HepG2 (cell line): ENCODE results near the gene RAD1. TPM values are rescaled to one million over a fixed set of nuclear protein-coding genes. Genes with fewer than 3 reads are reported as not detected.

ENCODE experiments used
- ATAC-seq: fragments of 200-7000 bp; cut with Tn5 transposase; 3 replicates; pipeline ENCODE4 v1.9.1; 2020; ENCODE audit warnings: mild to moderate bottlenecking, moderate library complexity
- BruUV-seq: library from RNA; stranded (reverse); fragments of 400-500 nt; replicated peaks from 2 replicates; lab custom pipeline; 2021; lab: Mats Ljungman, UMichigan
- CTCF ChIA-PET: fragments of 300-600 bp; formaldehyde crosslinking; extraction: SDS; loops from one replicate; lab custom pipeline; 2021; ENCODE audit warnings: low total read pairs, inconsistent platforms, low intra/inter-chr PET ratio; lab: Yijun Ruan, JAX
- POLR2A ChIA-PET: fragments of 350-600 bp; sonication (Branson Sonifier 250); formaldehyde crosslinking; loops from one replicate; lab custom pipeline; 2020; ENCODE audit warnings: antibody characterized with exemption, inconsistent platforms; lab: Yijun Ruan, JAX
- DNase-seq: peaks from one replicate; pipeline ENCODE4 v3.0.0-alpha.2; 2015; ENCODE audit warnings: low spot score
- FAIRE-seq: peaks from 3 replicates; lab custom pipeline; 2011; peaks lifted over from hg19 to GRCh38; lab: Jason Lieb, UNC
- H2AFZ ChIP-seq: one replicate; pipeline ENCODE4 v1.6.1; 2011; ENCODE audit warnings: low read length, inconsistent platforms
- H3K27ac ChIP-seq: fragments of 300-600 bp; 3 replicates; pipeline ENCODE4 v1.8.0; 2011; ENCODE audit warnings: mixed run types, mild to moderate bottlenecking, mixed read lengths, low read length, inconsistent platforms; ENCODE audit not compliant: insufficient read depth; ENCODE audit errors: extremely low read length
- H3K27me3 ChIP-seq, 2 experiments: fragments of 200-600 bp in 1 of 2; 2 replicates in 1 of 2; 3 replicates in 1 of 2; pipeline versions ENCODE4 v1.6.0 to v1.8.0; 2011; ENCODE audit warnings: low read length in 2 of 2, mild to moderate bottlenecking in 2 of 2, moderate library complexity in 2 of 2, inconsistent platforms in 1 of 2; ENCODE audit not compliant: insufficient read depth in 2 of 2, control insufficient read depth in 1 of 2
- H3K36me3 ChIP-seq, 2 experiments: fragments of 200-600 bp in 1 of 2; replicated peaks in 1 of 2; 2 replicates in 1 of 2; 3 replicates in 1 of 2; pipeline versions ENCODE4 v1.5.1 to v1.8.0; 2011; ENCODE audit warnings: low read length in 2 of 2, inconsistent platforms in 1 of 2; ENCODE audit not compliant: insufficient read depth in 2 of 2, control insufficient read depth in 1 of 2
- H3K4me1 ChIP-seq: 2 replicates; pipeline ENCODE4 v1.5.1; 2012; ENCODE audit warnings: low read length, inconsistent platforms; ENCODE audit not compliant: insufficient read depth
- H3K4me2 ChIP-seq: 2 replicates; pipeline ENCODE4 v1.6.0; 2011; ENCODE audit warnings: low read depth, low read length, inconsistent platforms
- H3K4me3 ChIP-seq, 3 experiments: fragments of 200-600 bp in 1 of 3; sonication (generic), shearing (Covaris generic) in 1 of 3; replicated peaks in 1 of 3; 2 replicates each; pipeline ENCODE4 v1.5.1; 2011 to 2016; ENCODE audit warnings: low read length in 3 of 3, inconsistent platforms in 2 of 3, low read depth in 2 of 3, mild to moderate bottlenecking in 2 of 3, control low read depth in 1 of 3, mixed read lengths in 1 of 3; ENCODE audit not compliant: insufficient read depth in 1 of 3
- H3K79me2 ChIP-seq: one replicate; pipeline ENCODE4 v1.6.1; 2011; ENCODE audit warnings: low read length, inconsistent platforms; ENCODE audit not compliant: insufficient read depth
- H3K9ac ChIP-seq: 2 replicates; pipeline ENCODE4 v1.6.0; 2011; ENCODE audit warnings: mild to moderate bottlenecking, low read depth, low read length, inconsistent platforms; ENCODE audit not compliant: insufficient read depth
- H3K9me3 ChIP-seq: 2 replicates; pipeline ENCODE4 v1.5.1; 2012; ENCODE audit warnings: mild to moderate bottlenecking, low read length
- H4K20me1 ChIP-seq: 2 replicates; pipeline ENCODE4 v1.6.0; 2011; ENCODE audit warnings: inconsistent platforms, mild to moderate bottlenecking, low read length, moderate library complexity; ENCODE audit not compliant: insufficient read depth
- AGO1 ChIP-seq: fragments of 200-400 bp; formaldehyde crosslinking; IDR thresholded peaks from 2 replicates; pipeline ENCODE4 v1.6.1; 2017; ENCODE audit warnings: mild to moderate bottlenecking, low read depth, low read length, moderate library complexity; ENCODE audit not compliant: poor library complexity, severe bottlenecking
- CAMTA2 ChIP-seq: sonication (generic); formaldehyde crosslinking; IDR thresholded peaks from 2 replicates; pipeline ENCODE4 v1.4.0; 2020; ENCODE audit warnings: mild to moderate bottlenecking, missing genetic modification reagents, borderline replicate concordance
- CENPX ChIP-seq: sonication (generic); formaldehyde crosslinking; IDR thresholded peaks from 2 replicates; pipeline ENCODE4 v1.9.0; 2021; ENCODE audit warnings: mild to moderate bottlenecking, missing genetic modification reagents, moderate library complexity
- DNMT1 ChIP-seq: sonication (generic); formaldehyde crosslinking; IDR thresholded peaks from 2 replicates; pipeline ENCODE4 v1.5.1; 2020; ENCODE audit warnings: mild to moderate bottlenecking, missing genetic modification reagents
- DNMT3B ChIP-seq: conservative IDR thresholded peaks from 2 replicates; pipeline ENCODE4 v1.6.1; 2016; ENCODE audit warnings: missing biosample characterization, control low read depth
- FOXK2 ChIP-seq: fragments of 450-650 bp; IDR thresholded peaks from 2 replicates; pipeline ENCODE4 v1.6.1; 2016
- MIXL1 ChIP-seq: IDR thresholded peaks from 2 replicates; pipeline ENCODE4 v1.6.1; 2016
- SMAD3 ChIP-seq: sonication (generic); formaldehyde crosslinking; IDR thresholded peaks from 2 replicates; pipeline ENCODE4 v1.4.0; 2020; ENCODE audit warnings: missing genetic modification reagents
- SP4 ChIP-seq: sonication (generic); formaldehyde crosslinking; IDR thresholded peaks from 2 replicates; pipeline ENCODE4 v1.8.1; 2023; ENCODE audit warnings: mild to moderate bottlenecking, missing genetic modification reagents
- SUZ12 ChIP-seq: fragments of 150-350 bp; IDR thresholded peaks from 2 replicates; pipeline ENCODE4 v1.6.1; 2014; ENCODE audit warnings: low read depth, low read length
- SYNCRIP ChIP-seq: fragments of 200-400 bp; formaldehyde crosslinking; IDR thresholded peaks from 2 replicates; pipeline ENCODE4 v1.6.1; 2018; ENCODE audit warnings: mild to moderate bottlenecking, low read depth, low read length; ENCODE audit not compliant: insufficient read depth
- YEATS4 ChIP-seq: sonication (generic); formaldehyde crosslinking; IDR thresholded peaks from 2 replicates; pipeline ENCODE4 v1.4.0; 2020; ENCODE audit warnings: missing genetic modification reagents, borderline replicate concordance
- ZBTB21 ChIP-seq: sonication (generic); formaldehyde crosslinking; IDR thresholded peaks from 2 replicates; pipeline ENCODE4 v1.4.0; 2020; ENCODE audit warnings: missing genetic modification reagents
- ZNF350 ChIP-seq: sonication (generic); formaldehyde crosslinking; IDR thresholded peaks from 2 replicates; pipeline ENCODE4 v1.4.0; 2020; ENCODE audit warnings: mild to moderate bottlenecking, low read depth, missing genetic modification reagents, borderline replicate concordance
- ZNF367 ChIP-seq: sonication (generic); formaldehyde crosslinking; IDR thresholded peaks from 2 replicates; pipeline ENCODE4 v1.4.0; 2020; ENCODE audit warnings: missing genetic modification reagents, borderline replicate concordance
- ZNF530 ChIP-seq: sonication (generic); formaldehyde crosslinking; IDR thresholded peaks from 2 replicates; pipeline ENCODE4 v1.5.0; 2020; ENCODE audit warnings: low read depth, mild to moderate bottlenecking, missing genetic modification reagents
- ZNF605 ChIP-seq: sonication (generic); formaldehyde crosslinking; IDR thresholded peaks from 2 replicates; pipeline ENCODE4 v1.8.0; 2022; ENCODE audit warnings: mild to moderate bottlenecking, missing genetic modification reagents
- ZNF879 ChIP-seq: sonication (generic); formaldehyde crosslinking; IDR thresholded peaks from 2 replicates; pipeline ENCODE4 v1.8.1; 2023; ENCODE audit warnings: missing genetic modification reagents
- WGBS: methylation state at CpG from one replicate; pipeline ENCODE4 v1.1.6; 2017; ENCODE audit warnings: low lambda C conversion rate; 5-methylcytosine and 5-hydroxymethylcytosine counted together
- in situ Hi-C: cut with HindIII; loops from 2 replicates; pipeline ENCODE4 v1.10.0; 2017; ENCODE audit warnings: low pct_unique_long_range_greater_than_20kb; ENCODE audit not compliant: extremely low pct_ligation_motif_present
- intact Hi-C: fragments of 100-400 bp; cut with micrococcal nuclease; formaldehyde crosslinking; loops from one replicate; pipeline ENCODE4 v1.10.0; 2022; ENCODE audit not compliant: unreplicated experiment
- polyA plus RNA-seq, 8 experiments: library from polyadenylated mRNA; depleted of rRNA in 3 of 8; stranded (reverse) in 7 of 8; unstranded in 1 of 8; fragments of >200 nt; fragmentation: Illumina TruSeq in 4 of 8; extraction: Trizol in 4 of 8; gene quantifications; 2 replicates each; pipeline versions ENCODE4 v1.2.1 to v1.2.3, GENCODE V29; 2011 to 2016; ENCODE audit warnings: low read depth in 4 of 8, missing spikeins in 1 of 8, mixed read lengths in 1 of 8; ENCODE audit not compliant: insufficient read depth in 1 of 8
- total RNA-seq, 5 experiments: library from RNA; depleted of rRNA; stranded (reverse); fragments of >200 nt; fragmentation: Illumina TruSeq; extraction: Trizol; gene quantifications; 2 replicates each; pipeline ENCODE4 v1.2.3, GENCODE V29; 2016; ENCODE audit warnings: low read depth in 1 of 5
- TF ChIP-seq, protein P1 (sequence below): sonication (generic); formaldehyde crosslinking; IDR thresholded peaks from 2 replicates; pipeline ENCODE4 v1.5.1; 2020; ENCODE audit warnings: mild to moderate bottlenecking, missing genetic modification reagents, borderline replicate concordance
- TF ChIP-seq, protein P2 (sequence below): sonication (generic); formaldehyde crosslinking; IDR thresholded peaks from 2 replicates; pipeline ENCODE4 v1.9.0; 2022; ENCODE audit warnings: low read depth, missing genetic modification reagents

Gene RAD1
- total and polyA plus RNA-seq, 2 of the 13 experiments (the other 11 are each of a cell fraction or from before 2014, with no cell fraction given), result 14.7 to 39.1 TPM

DNA sequence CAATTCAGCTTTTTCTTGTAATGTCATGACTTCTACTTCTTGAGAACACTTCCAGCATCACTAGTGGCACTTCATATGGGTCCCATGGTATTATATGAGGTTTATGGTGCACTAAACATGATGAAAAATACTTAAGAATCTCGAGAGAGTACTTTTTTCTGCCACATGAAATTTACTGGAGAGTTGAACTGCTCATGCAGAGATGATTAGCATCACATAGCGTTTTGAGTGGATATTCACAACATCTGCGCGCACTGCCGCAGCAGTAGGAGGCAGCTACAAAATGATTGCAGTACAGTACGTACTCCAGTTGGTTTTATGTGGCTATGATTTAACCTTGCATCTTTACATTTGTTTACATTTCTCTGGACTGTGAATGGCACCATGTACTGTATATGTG lies 14.7 kb downstream of the RAD1 start (continued):
- TF ChIP-seq SUZ12 (no peak), FOXK2 (no peak), ZNF367 (CRISPR knock-in tag) (no peak), MIXL1 (no peak), DNMT1 (no peak), ZNF605 (CRISPR knock-in tag) (no peak), SYNCRIP (no peak), SMAD3 (CRISPR knock-in tag) (no peak), SP4 (no peak), CAMTA2 (CRISPR knock-in tag) (no peak)

DNA sequence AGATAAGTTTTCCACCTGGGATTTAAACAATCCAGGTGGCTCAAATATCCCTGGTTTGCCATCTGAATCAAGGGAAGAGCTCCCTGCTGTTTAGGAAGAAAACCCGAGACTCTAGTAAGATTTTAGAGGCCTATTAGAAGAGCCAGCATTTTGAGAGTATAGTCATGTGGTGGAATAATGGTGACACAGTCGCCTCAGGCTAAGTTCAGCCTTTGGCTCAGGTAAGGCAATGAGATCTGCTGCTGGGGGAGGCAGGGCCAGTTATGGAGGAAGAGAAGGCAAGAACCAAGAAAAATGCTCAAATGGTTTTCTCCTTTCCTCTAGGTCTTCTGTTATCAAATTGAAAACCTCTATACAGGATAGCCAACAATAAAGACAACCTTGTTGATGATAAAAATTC lies 16.2 kb downstream of the RAD1 start:
- ATAC-seq (no peak), DNase-seq (no peak), FAIRE-seq (no peak)
- no peaks in the 10 kb centered on the region for H3K79me2 ChIP-seq
- CTCF ChIA-PET, result interaction anchor here (1.4 to 3.6 kb wide), 4 partner anchors 374 to 424 kb away, joined by 3 to 20 read pairs (median 13); no protein-coding TSS in a partner anchor
- no peaks in the 10 kb centered on the region for H3K36me3 ChIP-seq
- no peak overlapping the region for H3K9ac ChIP-seq
- in situ Hi-C loops, result loop anchor here (5.0 kb wide), 1 partner anchor 412 kb away; no protein-coding TSS in a partner anchor
- H3K4me1 ChIP-seq, result no peaks in the 10 kb centered on the region
- no peaks in the 10 kb centered on the region for H4K20me1 ChIP-seq
- H3K27ac ChIP-seq, result no peak overlapping the region
- H3K4me2 ChIP-seq, result no peak overlapping the region
- H3K27me3 ChIP-seq, result no peaks in the 10 kb centered on the region
- no TSS peak for BruUV-seq
- POLR2A ChIA-PET, result no interaction called here
- H2AFZ ChIP-seq, result no peak overlapping the region
- no peaks in the 10 kb centered on the region for H3K9me3 ChIP-seq
- WGBS, result 88% methylated on average over 2 of the region's 2 CpGs
- intact Hi-C loops, result loop anchor here (2.0 kb wide), 1 partner anchor 242 kb away; the partner anchor contains the start of gene RAI14
- H3K4me3 ChIP-seq, result no peak overlapping the region
- no peak for TF ChIP-seq DNMT3B (CRISPR knock-in tag)
- TF ChIP-seq YEATS4 (CRISPR knock-in tag), result no peak
- no peak for TF ChIP-seq AGO1
- no peak for TF ChIP-seq ZNF879 (CRISPR knock-in tag)
- no peak for TF ChIP-seq CAMTA2 (CRISPR knock-in tag)
- TF ChIP-seq ZBTB21 (CRISPR knock-in tag), result no peak
- TF ChIP-seq ZNF350, result no peak
- TF ChIP-seq CENPX, result no peak
- no peak for TF ChIP-seq ZNF530 (CRISPR knock-in tag)
- TF ChIP-seq, protein P1, sequence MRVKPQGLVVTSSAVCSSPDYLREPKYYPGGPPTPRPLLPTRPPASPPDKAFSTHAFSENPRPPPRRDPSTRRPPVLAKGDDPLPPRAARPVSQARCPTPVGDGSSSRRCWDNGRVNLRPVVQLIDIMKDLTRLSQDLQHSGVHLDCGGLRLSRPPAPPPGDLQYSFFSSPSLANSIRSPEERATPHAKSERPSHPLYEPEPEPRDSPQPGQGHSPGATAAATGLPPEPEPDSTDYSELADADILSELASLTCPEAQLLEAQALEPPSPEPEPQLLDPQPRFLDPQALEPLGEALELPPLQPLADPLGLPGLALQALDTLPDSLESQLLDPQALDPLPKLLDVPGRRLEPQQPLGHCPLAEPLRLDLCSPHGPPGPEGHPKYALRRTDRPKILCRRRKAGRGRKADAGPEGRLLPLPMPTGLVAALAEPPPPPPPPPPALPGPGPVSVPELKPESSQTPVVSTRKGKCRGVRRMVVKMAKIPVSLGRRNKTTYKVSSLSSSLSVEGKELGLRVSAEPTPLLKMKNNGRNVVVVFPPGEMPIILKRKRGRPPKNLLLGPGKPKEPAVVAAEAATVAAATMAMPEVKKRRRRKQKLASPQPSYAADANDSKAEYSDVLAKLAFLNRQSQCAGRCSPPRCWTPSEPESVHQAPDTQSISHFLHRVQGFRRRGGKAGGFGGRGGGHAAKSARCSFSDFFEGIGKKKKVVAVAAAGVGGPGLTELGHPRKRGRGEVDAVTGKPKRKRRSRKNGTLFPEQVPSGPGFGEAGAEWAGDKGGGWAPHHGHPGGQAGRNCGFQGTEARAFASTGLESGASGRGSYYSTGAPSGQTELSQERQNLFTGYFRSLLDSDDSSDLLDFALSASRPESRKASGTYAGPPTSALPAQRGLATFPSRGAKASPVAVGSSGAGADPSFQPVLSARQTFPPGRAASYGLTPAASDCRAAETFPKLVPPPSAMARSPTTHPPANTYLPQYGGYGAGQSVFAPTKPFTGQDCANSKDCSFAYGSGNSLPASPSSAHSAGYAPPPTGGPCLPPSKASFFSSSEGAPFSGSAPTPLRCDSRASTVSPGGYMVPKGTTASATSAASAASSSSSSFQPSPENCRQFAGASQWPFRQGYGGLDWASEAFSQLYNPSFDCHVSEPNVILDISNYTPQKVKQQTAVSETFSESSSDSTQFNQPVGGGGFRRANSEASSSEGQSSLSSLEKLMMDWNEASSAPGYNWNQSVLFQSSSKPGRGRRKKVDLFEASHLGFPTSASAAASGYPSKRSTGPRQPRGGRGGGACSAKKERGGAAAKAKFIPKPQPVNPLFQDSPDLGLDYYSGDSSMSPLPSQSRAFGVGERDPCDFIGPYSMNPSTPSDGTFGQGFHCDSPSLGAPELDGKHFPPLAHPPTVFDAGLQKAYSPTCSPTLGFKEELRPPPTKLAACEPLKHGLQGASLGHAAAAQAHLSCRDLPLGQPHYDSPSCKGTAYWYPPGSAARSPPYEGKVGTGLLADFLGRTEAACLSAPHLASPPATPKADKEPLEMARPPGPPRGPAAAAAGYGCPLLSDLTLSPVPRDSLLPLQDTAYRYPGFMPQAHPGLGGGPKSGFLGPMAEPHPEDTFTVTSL, result no peak
- TF ChIP-seq, protein P2, sequence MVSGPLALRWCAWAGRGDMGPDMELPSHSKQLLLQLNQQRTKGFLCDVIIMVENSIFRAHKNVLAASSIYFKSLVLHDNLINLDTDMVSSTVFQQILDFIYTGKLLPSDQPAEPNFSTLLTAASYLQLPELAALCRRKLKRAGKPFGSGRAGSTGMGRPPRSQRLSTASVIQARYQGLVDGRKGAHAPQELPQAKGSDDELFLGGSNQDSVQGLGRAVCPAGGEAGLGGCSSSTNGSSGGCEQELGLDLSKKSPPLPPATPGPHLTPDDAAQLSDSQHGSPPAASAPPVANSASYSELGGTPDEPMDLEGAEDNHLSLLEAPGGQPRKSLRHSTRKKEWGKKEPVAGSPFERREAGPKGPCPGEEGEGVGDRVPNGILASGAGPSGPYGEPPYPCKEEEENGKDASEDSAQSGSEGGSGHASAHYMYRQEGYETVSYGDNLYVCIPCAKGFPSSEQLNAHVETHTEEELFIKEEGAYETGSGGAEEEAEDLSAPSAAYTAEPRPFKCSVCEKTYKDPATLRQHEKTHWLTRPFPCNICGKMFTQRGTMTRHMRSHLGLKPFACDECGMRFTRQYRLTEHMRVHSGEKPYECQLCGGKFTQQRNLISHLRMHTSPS (CRISPR knock-in tag), result no peak
